Stimulated activated CD4-positive, alpha-beta T cell treated with anti-CD3 and anti-CD28 coated beads, Interleukin-12 subunit alpha, Interleukin-12 subunit beta, amount 100 ng/mL, for 48 hours (primary cell): ENCODE data around the gene TNFSF8.

Source experiments
- DNase-seq, 3 donors: peaks; one replicate each; pipeline ENCODE4 v3.0.0-alpha.2; 2020; ENCODE audit warnings: low read depth in 2 of 3, low spot score in 1 of 3

The TNFSF8 gene

DNA sequence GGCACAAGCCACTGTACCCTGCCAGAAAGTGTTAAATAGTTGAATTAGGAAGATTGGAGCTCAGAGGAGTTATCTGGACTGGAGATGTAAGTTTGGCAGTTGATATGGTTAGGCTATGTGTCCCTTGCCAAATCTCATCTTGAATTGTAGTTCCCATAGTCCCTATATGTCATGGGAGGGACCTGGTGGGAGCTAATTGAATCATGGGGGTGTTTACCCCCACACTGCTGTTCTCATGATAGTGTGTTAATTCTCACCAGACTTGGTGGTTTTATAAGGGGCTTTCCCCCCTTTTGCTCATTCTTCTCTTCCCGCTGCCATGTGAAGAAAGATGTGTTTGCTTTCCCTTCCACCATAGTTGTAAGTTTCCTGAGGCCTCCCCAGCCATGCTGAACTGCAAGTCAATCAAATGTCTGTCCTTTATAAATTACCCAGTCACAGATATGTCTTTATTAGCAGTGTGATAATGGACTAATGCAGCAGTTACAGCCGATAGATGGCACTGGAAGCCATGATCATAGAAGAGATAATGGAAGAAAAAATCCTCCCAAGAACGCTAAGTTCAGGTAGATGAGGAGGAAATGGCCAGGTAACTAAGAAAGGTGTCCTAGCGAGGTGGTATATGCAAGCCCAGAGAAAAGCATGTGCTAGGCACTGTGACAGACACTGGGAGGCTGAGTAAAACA, 51.4 kb downstream of the TNFSF8 start:
- no peak for DNase-seq

DNA sequence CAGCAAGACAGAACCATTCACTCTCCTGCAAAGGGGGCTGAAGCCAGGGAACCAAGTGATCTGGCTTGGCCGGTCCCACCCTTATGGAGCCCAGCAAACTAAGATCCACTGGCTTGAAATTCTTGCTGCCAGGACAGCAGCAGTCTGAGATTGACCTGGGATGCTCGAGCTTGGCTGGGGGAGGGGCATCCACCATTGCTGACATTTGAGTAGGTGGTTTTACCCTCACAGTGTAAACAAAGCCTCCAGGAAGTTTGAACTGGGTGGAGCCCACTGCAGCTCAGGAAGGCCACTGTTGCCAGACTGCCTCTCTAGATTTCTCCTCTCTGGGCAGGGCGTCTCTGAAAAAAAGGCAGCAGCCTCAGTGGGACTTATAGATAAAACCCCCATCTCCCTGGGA, 60.5 kb downstream of the TNFSF8 start:
- no peak for DNase-seq

DNA sequence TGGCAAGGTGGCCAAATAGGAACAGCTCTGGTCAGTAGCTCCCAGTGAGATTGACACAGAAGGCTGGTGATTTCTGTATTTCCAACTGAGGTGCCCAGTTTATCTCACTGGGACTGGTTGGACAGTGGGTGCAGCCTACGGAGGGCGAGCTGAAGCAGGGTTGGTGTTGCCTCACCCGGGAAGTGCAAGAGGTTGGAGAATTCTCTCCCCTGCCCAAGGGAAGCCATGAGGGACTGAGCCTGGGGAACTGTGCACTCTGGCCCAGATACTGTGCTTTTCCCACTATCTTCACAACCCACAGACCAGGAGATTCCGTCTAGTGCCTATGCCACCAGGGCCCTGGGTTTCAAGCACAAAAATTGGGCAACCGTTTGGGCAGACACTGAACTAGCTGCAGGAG, 61.0 kb downstream of the TNFSF8 start:
- no peak for DNase-seq

DNA sequence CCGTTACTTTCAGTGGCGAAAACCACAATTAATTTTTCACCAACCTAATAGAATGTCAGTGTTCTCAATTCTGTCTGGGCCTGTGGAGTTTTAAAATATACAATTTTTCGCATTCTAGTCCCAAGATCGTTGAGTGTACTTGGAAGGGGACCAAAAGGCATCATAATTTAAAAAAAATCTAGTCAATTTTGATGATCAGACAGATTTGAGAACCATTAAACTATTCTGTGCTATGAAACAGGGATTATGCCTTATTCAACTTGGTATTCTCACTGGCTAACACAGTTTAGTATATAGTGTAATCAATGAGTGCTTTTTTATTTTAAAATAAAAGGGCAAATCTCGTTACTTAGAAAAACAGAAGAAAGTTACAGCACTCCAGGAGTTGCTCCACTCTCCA, 63.1 kb downstream of the TNFSF8 start:
- DNase-seq = no peak

DNA sequence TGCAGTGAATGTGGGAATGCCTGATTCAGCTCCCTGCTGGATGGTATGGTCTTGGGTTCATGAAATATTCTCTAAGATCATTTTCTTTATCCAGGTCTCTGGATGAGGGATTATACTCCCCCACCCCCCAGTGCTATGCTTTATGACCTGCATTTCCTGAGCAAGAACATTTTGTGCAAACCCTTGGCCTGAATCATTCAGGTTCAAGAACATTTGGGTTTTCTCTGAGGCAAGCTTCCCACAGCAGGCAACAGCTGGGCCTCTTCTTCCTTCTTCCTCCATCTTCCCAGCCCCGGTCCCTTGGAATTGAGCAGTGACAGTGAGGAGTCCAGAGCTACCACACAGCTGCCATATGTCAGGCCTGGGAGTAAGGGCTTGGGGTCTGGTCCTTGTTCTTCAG, 65.9 kb downstream of the TNFSF8 start:
- no peak for DNase-seq

DNA sequence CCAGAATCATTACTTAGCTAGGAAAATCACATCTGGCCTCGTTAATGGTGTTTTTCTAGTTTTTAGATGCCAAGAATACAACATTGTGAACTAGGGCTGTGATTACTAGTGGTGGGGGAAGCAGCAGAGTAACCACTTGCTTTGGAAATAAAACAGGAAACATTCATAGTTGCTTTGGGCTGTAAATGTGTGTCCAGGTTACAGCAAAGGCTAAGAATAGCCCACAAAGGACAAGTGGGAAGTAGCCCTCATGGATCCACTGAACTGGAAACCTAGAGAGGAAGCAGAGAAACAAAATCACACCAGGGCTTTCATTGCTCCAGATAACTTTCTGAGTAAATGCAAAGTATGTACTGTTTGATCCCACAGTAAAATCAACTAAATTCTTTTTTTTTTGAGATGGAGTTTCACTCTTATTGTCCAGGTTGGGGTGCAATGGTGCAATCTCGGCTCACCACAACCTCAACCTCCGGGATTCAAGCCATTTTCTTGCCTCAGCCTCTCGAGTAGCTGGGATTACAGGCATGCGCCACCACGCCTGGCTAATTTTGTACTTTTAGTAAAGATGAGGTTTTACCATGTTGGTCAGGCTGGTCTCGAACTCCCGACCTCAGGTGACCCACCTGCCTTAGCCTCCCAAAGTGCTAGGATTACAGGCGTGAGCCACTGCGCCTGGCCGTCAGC, 68.3 kb downstream of the TNFSF8 start:
- no peak for DNase-seq

DNA sequence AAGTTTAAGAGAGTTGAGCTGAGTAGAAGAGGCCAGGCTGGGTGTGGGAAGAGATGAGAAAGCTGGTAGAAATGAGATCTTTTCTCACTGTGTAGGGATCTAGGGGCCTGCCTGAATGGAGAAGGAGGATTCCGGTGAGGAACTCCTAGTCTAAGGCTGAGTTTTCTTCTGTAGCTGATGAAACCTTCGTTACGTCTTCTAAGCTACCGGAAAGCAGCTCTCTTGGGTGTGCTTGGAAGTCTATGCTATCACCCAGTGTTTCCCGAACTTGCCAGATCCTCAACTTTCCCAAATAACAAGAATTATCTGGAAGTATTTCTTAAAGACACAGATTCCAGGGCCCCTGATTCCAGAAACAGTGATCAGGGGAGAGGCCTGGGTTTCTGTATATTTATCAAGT, 69.1 kb downstream of the TNFSF8 start:
- DNase-seq = no peak

DNA sequence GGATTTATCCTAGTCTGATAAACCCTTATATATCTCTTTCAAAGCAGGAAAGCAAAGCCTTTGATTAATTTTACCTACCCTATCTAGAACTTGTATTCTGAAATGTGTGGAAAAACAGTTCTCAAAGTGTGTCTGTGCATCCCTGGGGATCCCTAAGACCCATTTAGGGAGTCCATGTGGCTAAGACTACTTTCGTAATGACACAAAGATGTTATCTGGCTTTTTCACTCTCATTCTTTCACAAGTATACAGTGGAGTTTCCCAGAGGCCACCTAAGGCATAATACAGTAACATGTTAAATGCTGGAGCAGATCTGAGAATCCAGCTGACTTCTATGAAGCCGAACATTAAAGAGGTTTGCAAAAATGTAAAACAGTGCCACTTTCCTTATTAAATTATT, 70.2 kb downstream of the TNFSF8 start:
- no peak for DNase-seq

DNA sequence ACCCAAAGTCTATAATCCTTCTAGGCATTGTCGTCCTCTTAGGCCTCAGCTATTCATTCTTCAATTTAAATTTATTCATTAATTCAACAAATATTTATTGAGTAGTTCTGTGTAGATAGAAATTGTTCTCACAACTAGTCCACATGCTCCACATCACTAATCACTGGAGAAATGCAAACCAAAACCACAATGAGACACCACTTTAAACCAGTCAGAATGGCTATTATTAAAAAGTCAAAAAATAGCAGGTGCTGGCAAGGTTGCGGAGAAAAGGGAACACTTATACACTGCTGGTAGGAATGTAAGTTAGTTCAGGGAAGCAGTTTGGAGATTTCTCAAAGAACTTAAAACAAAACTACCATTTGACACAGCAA, 73.5 kb downstream of the TNFSF8 start:
- DNase-seq = no peak

DNA sequence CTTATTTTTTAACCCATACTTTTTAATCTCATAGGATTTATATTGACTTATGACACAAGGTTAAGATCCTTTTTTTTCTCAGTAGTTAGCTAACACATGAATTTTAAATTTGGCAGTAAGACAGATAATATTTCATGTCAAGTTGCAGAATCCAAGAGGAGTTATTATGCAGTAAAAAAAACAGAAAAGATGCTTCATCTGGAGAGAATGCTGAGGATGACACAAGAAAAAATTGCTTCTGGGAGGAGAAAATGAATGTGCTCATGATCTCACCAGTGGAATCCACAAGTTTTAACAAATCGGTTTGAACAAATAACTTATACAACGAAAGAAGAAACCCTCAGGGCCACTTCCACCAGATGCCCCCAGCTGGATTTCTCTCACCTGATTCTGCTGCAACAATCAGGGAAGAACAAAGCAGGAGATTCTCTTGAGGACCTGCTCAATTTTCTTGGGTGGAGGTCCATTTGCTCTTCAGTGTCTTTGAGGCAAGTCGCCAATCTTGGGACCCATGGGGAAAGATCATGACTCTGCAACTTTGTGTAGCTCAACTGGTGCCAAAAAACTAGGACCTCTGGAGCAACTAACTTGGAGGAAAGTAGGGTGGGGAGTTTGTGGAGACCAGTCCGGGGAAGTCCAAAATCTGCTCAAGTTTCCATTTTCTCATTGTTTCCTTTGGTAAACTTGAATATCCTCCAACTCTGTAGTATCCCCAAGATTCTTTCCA, 74.0 kb downstream of the TNFSF8 start:
- no peak for DNase-seq

DNA sequence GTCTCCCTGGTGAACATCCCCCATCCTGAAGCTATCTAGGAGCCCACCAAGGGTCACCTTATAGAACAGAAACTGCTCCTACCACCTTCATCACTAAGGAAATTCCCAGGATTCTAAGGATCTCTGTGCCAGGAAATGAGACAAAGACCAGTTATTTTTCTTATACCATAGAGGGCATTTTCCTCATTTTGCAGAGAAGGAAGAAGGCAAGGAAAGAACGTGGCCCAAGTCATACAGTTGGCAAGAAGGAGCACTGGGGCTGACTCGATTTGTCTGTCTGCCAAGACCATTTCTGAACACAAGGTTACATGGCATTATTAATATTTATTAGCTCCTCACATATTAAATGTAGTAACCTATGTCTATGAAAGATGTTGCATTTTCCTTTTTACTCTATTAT, 74.9 kb downstream of the TNFSF8 start:
- DNase-seq = no peak

DNA sequence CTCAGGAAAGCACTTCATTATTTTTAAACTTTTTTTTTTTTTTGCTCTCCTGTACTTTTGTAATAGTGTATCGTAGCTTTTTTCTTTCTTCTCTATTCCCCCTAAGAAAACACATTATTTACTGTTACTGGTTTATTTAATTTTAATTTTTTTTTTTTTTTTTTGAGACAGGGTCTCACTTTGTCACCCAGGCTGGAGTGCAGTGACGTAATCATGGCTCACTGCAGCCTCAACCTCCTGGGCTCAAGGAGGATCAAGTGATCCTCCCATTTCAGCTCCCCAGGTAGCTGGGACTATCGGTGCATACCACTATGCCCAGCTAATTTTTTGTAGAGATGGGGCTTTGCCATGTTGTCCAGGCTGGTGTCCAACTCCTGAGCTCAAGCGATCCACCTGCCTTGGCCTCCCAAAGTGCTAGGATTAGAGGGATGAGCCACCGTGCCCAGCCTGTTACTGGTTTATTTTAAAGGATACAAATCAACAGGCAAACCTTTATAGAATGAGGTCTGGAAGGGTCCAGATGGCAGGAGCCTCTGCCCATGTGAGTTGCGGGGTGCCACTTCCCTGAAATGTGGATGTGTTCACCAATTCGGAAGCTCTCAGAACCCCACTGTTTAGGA, 75.5 kb downstream of the TNFSF8 start:
- no peak for DNase-seq

DNA sequence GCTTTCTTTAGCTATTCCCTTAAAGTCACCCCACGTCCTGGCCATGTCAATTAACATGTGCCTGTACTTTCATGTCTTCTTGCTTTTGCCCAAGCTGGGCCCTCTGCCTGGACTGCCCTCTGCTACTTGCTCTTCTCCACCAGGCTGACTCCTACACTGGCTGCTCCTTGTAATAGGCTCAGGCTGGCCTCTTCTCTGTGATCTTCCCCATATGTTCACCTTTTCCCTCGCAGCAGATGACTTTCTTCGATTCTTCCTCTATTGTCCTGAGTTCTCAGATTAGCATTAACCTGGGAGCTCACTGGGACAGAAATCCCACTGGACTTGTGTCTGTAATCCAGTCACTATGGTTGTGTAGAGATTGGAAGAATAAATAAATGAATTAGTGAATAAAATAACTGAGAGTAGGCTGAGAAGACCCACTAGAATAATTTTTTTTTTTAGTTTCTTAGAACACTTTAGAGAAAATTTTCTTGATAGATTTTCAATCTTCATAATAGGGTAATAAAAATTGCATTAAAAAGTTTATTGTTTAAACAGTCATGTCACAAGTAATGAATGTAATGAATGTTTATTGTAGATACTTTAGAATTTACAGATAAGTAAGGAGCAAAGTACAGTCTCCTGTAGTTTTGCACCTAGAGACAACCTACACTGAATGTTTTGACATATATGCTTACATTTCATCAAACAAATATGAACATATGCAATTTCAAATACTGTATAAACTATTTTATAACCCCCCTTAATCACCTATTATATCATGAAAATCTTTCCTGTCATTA, 77.1 kb downstream of the TNFSF8 start:
- DNase-seq = no peak

DNA sequence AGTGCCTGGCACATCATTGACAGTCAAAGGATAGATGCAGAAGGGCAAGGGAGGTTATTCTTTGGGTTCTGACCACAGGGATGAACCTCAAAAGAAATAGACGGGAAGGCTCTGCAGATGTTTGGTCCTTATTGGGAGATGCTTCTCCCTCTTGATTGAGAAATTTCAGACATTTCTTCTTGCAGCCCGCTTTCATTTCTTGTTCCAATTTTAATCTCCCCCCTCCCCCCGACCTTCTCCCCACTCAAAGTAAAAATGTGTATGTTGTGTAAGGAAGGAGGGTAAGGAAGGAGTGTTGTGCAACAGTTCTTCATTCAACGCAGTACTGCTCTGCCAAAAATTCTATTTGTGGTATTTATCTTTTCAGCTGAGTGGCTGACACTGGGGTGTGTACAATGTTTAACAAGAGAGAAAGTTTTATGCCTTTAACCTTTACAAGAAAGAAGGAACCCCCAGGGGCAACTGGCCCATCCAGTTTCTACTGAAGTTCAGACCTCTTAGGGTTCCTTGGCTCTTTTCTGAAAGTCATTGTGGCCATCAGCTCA, 78.3 kb downstream of the TNFSF8 start:
- no peak for DNase-seq

DNA sequence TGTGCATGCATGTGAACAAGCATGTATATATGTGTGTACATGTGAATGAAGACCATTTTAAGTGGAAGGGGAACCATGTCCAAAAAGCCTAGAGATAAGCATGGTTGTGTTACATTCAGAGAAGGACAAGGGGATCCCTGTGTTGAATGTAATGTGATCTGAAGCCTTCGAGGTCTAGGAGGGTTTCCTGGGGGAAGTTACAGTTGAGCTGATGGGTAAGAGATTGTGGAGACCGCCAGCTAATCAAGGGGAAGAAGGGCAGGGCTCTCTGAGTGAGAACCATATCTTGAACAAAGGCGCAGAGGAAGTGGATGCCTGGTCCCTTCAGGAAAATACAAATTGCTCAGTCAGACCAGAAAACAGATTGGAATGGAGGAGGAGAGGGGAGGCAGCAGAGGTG, 79.1 kb downstream of the TNFSF8 start:
- DNase-seq = no peak
